OCI-LY3 (cell line): ENCODE data around the gene MBD6.

ENCODE experiments used
- EZH2phosphoT487 ChIP-seq: fragments of 200-600 bp; shearing (Covaris generic); IDR thresholded peaks from 2 replicates; pipeline ENCODE4 v1.6.1; 2018; ENCODE audit warnings: antibody characterized with exemption, mixed run types, low read depth
- TF ChIP-seq, protein P1 (sequence below): fragments of 200-600, 300-600 bp; sonication (generic); IDR thresholded peaks from 2 replicates; pipeline ENCODE4 v1.5.1; 2014; ENCODE audit warnings: antibody characterized with exemption, low read length, low read depth

DNA sequence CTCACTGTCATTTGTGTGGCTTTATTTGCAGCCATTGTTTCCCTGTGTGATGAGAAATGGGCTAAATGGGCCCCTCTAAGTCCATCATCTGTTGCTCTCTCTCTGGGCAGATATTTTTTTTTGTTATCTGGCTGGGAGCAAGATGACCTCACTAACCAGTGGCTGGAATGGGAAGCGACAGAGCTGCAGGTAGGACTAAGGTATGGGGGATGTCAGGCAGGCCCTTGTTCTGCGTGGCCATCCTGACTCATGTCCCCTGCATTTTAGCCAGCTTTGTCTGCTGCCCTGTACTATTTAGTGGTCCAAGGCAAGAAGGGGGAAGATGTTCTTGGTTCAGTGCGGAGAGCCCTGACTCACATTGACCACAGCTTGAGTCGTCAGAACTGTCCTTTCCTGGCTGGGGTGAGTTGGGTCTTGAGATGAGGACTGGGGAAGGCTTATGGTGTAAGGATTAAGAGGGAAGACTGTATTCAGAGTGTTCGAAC, 33.4 kb upstream of the MBD6 start:
- TF ChIP-seq, protein P1, sequence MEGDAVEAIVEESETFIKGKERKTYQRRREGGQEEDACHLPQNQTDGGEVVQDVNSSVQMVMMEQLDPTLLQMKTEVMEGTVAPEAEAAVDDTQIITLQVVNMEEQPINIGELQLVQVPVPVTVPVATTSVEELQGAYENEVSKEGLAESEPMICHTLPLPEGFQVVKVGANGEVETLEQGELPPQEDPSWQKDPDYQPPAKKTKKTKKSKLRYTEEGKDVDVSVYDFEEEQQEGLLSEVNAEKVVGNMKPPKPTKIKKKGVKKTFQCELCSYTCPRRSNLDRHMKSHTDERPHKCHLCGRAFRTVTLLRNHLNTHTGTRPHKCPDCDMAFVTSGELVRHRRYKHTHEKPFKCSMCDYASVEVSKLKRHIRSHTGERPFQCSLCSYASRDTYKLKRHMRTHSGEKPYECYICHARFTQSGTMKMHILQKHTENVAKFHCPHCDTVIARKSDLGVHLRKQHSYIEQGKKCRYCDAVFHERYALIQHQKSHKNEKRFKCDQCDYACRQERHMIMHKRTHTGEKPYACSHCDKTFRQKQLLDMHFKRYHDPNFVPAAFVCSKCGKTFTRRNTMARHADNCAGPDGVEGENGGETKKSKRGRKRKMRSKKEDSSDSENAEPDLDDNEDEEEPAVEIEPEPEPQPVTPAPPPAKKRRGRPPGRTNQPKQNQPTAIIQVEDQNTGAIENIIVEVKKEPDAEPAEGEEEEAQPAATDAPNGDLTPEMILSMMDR, result no peak
- TF ChIP-seq EZH2phosphoT487, result no peak
